GM21367 (cell line): Measurements from ENCODE around the gene CKLF.
"Not testable (repeated sequence)": the region's sequence is repeated elsewhere in the genome, so short reads cannot be mapped to it uniquely, and the experiment has no call there.

Experiments
- ATAC-seq: cut with Tn5 transposase; IDR thresholded peaks from one replicate; pipeline ENCODE4 v1.9.1; 2021; ENCODE audit not compliant: unreplicated experiment

Gene CKLF

GRCh38 chr16:66552286-66553177 is at the start of gene CKLF:
Gene CKLF, plus strand, starts transcription at chr16:66552576. Its CDS starts 140 bp downstream, at chr16:66552716.
- peak; percentile 55 for ATAC-seq

GRCh38 chr16:66503030-66503429 is 49.3 kb upstream of the CKLF start:
- no peak for ATAC-seq

- no peak for ATAC-seq
Measured at GRCh38 chr16:66503612-66504011, 48.8 kb upstream of the CKLF start.

GRCh38 chr16:66507731-66508239 is 44.6 kb upstream of the CKLF start:
- no peak for ATAC-seq

GRCh38 chr16:66508248-66508913 is 44.0 kb upstream of the CKLF start:
- ATAC-seq: no peak

GRCh38 chr16:66508914-66509496 is 43.4 kb upstream of the CKLF start:
- ATAC-seq: no peak

GRCh38 chr16:66509576-66509975 is 42.8 kb upstream of the CKLF start:
- ATAC-seq: no peak

GRCh38 chr16:66510298-66510697 is 42.1 kb upstream of the CKLF start:
- ATAC-seq: no peak

- ATAC-seq: no peak
Measured at GRCh38 chr16:66510711-66511601, 41.4 kb upstream of the CKLF start.

GRCh38 chr16:66511602-66512271 is 40.6 kb upstream of the CKLF start:
- no peak for ATAC-seq

- no peak for ATAC-seq
Measured at GRCh38 chr16:66512272-66513110, 39.9 kb upstream of the CKLF start.

GRCh38 chr16:66513111-66513723 is 39.2 kb upstream of the CKLF start:
- no peak for ATAC-seq

GRCh38 chr16:66514391-66514790 is 38.0 kb upstream of the CKLF start:
- ATAC-seq: not testable (repeated sequence)

GRCh38 chr16:66514980-66515595 is 37.3 kb upstream of the CKLF start:
- ATAC-seq: not testable (repeated sequence)

GRCh38 chr16:66515596-66516508 is 36.5 kb upstream of the CKLF start:
- no peak for ATAC-seq

GRCh38 chr16:66516509-66516807 is 35.9 kb upstream of the CKLF start:
- no peak for ATAC-seq

- peak; percentile 93 for ATAC-seq
Measured at GRCh38 chr16:66516808-66517585, 35.4 kb upstream of the CKLF start.
